Duodenal mucosa (tissue), 2 donors: ENCODE measurements around the gene AAK1.
"Not testable (repeated sequence)": the region's sequence is repeated elsewhere in the genome, so short reads cannot be mapped to it uniquely, and the experiment has no call there.

Experiments
- H3K27ac ChIP-seq: one replicate; pipeline ENCODE4 v1.7.0; 2013; ENCODE audit warnings: low read depth, low read length
- H3K27me3 ChIP-seq, 2 donors: one replicate each; pipeline ENCODE4 v1.7.0; 2013; ENCODE audit warnings: low read length in 2 of 2, control low read depth in 1 of 2; ENCODE audit not compliant: insufficient read depth in 2 of 2, control insufficient read depth in 1 of 2
- H3K36me3 ChIP-seq, 2 donors: one replicate each; pipeline ENCODE4 v1.7.0; 2013; ENCODE audit warnings: low read length in 2 of 2, control low read depth in 1 of 2; ENCODE audit not compliant: insufficient read depth in 2 of 2, control insufficient read depth in 1 of 2
- H3K4me1 ChIP-seq, 2 donors: one replicate each; pipeline ENCODE4 v1.7.0; 2013; ENCODE audit warnings: low read length in 2 of 2, control low read depth in 1 of 2; ENCODE audit not compliant: insufficient read depth in 2 of 2, control insufficient read depth in 1 of 2
- H3K4me3 ChIP-seq, 2 donors: one replicate each; pipeline ENCODE4 v1.7.0; 2013; ENCODE audit warnings: low read length in 2 of 2, low read depth in 1 of 2
- H3K9ac ChIP-seq, 2 donors: one replicate each; pipeline ENCODE4 v1.7.0; 2013; ENCODE audit warnings: low read length in 2 of 2, low read depth in 1 of 2
- H3K9me3 ChIP-seq, 2 donors: one replicate each; pipeline ENCODE4 v1.7.0; 2013; ENCODE audit warnings: low read length in 2 of 2, control low read depth in 1 of 2; ENCODE audit not compliant: control insufficient read depth in 1 of 2

The AAK1 gene

GRCh38 chr2:69620870-69621269 lies 22.7 kb downstream of the AAK1 start:
- Histone ChIP-seq H3K36me3 (no peaks in the 10 kb centered on the region), H3K9ac (no peak overlapping the region), H3K27me3 (no peaks in the 10 kb centered on the region), H3K4me1 (peaks cover 33 to 36% of the 10 kb centered on the region in 2 donors), H3K4me3 (no peak overlapping the region), H3K27ac (no peak overlapping the region), H3K9me3 (no peaks in the 10 kb centered on the region)

DNA sequence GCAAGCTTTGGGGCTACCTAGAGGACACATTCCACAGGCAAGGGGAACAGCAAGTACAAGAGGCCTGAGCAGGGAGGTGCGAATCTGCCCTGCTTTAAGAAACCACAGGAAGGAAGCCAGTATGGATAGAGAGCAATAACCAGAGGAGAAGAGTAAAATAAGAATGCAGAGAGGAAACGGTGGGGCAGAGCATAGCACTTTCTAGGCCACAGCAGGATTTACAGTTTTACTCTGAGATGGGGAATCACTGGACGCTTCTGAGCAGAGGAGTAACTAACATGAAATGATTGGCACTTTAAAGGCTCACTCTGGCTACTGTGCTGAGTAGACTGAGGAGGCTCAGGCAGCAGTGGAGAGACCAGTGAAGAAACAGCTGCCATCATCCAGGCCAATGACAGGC lies 23.8 kb downstream of the AAK1 start:
- Histone ChIP-seq H3K36me3 (no peaks in the 10 kb centered on the region), H3K27me3 (no peaks in the 10 kb centered on the region), H3K4me3 (no peak overlapping the region), H3K9ac (no peak overlapping the region), H3K4me1 (peaks cover 21 to 24% of the 10 kb centered on the region in 2 donors), H3K9me3 (no peaks in the 10 kb centered on the region), H3K27ac (no peak overlapping the region)

- no peak overlapping the region for H3K27ac ChIP-seq
- H3K4me1 ChIP-seq, result peaks cover 10 to 21% of the 10 kb centered on the region in 2 donors
- H3K4me3 ChIP-seq, result no peak overlapping the region
- no peaks in the 10 kb centered on the region for H3K36me3 ChIP-seq
- H3K9ac ChIP-seq, result no peak overlapping the region
- no peaks in the 10 kb centered on the region for H3K9me3 ChIP-seq
- H3K27me3 ChIP-seq, result no peaks in the 10 kb centered on the region
Observed at GRCh38 chr2:69618362-69618761, 25.2 kb downstream of the AAK1 start.

GRCh38 chr2:69617744-69618143 lies 25.8 kb downstream of the AAK1 start:
- Histone ChIP-seq H3K27ac (no peak overlapping the region), H3K9ac (no peak overlapping the region), H3K27me3 (no peaks in the 10 kb centered on the region), H3K4me1 (peaks cover 10 to 21% of the 10 kb centered on the region in 2 donors), H3K36me3 (no peaks in the 10 kb centered on the region), H3K4me3 (no peak overlapping the region), H3K9me3 (no peaks in the 10 kb centered on the region)

DNA sequence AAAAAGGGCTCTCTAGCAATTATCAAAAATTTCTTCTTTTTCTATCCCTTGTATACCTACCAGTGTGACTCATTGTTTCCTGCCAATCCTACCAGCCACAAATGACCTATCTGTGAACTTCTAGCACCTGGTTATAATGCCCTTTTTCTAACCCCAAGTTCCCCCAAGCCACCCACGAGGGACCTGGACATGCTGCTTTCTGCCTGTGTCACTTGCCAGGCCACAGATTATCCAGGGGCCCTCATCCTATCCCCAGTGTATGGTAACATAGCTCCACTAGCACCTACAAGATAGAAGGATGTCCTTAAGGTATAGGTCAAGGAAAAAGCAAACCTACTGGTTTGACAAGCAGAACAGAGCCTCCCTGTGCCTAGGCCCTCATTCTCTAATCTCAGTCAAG lies 26.8 kb downstream of the AAK1 start:
- Histone ChIP-seq H3K9ac (no peak overlapping the region), H3K4me1 (peaks cover 10 to 21% of the 10 kb centered on the region in 2 donors), H3K36me3 (no peaks in the 10 kb centered on the region), H3K9me3 (no peaks in the 10 kb centered on the region), H3K27ac (no peak overlapping the region), H3K4me3 (no peak overlapping the region), H3K27me3 (no peaks in the 10 kb centered on the region)

DNA sequence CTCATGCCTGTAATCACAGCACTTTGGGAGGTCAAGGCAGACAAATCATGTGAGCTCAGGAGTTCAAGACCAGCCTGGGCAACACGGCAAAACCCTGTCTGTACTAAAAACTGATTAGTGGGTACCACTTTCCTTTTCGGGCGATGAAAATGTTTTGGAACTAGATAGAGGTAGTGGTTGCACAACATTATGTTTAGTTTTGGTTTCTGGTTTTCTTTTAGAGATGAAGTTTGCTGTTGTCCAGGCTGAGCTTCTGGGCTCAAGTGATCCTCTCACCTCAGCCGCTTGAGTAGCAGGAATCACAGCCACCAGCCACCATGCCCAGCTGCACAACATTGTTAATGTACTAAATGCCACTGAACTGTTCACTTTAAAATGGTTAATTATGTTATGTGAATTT lies 27.6 kb downstream of the AAK1 start:
- H3K27ac ChIP-seq, result no peak overlapping the region
- no peaks in the 10 kb centered on the region for H3K27me3 ChIP-seq
- H3K9me3 ChIP-seq, result no peaks in the 10 kb centered on the region
- no peak overlapping the region for H3K9ac ChIP-seq
- H3K36me3 ChIP-seq, result no peaks in the 10 kb centered on the region
- H3K4me3 ChIP-seq, result no peak overlapping the region
- H3K4me1 ChIP-seq, result peaks cover 10 to 21% of the 10 kb centered on the region in 2 donors

DNA sequence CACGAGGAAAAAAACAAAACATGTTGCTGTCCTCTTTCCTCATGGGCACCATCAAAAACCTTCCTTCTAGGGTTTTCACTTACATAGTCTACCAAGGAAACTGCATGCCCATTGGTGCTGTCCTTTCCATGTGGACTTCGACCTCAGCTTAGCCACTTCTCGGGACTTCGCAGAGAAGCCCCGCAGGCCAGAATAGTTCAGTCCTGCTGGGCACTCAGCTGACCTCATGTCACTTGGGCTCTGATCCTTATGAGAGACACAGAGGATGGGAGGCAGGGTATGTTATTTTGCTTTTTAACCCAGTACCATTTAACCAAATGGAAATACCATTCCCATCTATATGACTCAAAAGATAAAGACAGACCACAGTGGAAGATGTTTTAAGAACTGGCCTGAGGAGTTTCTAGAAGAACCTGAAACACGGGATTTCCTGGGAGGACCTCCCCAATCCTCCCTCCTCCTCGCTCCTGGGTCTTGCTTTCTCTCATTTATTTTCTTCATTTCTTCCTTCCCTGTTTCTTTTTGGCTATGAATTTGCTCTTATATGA lies 28.4 kb downstream of the AAK1 start:
- H3K4me3 ChIP-seq, result no peak overlapping the region
- H3K4me1 ChIP-seq, result peaks cover 10 to 21% of the 10 kb centered on the region in 2 donors
- no peaks in the 10 kb centered on the region for H3K9me3 ChIP-seq
- no peaks in the 10 kb centered on the region for H3K27me3 ChIP-seq
- no peaks in the 10 kb centered on the region for H3K36me3 ChIP-seq
- H3K9ac ChIP-seq, result no peak overlapping the region
- no peak overlapping the region for H3K27ac ChIP-seq

DNA sequence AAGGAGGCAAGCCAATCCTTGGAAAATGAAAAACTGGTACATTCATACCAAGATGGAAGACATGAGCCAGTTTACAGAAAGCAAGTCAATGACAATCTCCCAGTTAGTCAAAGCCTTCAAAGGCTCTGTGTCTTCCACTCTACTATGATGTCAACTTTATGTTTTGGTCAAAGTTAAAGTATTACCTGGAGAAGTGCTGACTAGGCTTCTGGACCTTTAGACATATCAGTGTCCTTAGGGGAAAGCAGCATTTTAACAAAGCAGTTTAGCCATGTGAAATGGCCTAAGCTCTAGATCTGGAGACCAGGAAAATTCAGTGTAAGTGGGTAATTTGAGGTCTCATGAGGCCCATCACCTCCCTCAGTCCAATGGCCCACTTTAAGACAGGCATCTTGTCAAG lies 30.8 kb downstream of the AAK1 start:
- Histone ChIP-seq H3K4me3 (no peak overlapping the region), H3K36me3 (no peaks in the 10 kb centered on the region), H3K9ac (no peak overlapping the region), H3K4me1 (peaks cover 0 to 8% of the 10 kb centered on the region in 2 donors), H3K27ac (no peak overlapping the region), H3K9me3 (no peaks in the 10 kb centered on the region), H3K27me3 (no peaks in the 10 kb centered on the region)

GRCh38 chr2:69612200-69612599 lies 31.3 kb downstream of the AAK1 start:
- no peaks in the 10 kb centered on the region for H3K27me3 ChIP-seq
- no peaks in the 10 kb centered on the region for H3K9me3 ChIP-seq
- no peaks in the 10 kb centered on the region for H3K36me3 ChIP-seq
- peaks cover 0 to 8% of the 10 kb centered on the region in 2 donors for H3K4me1 ChIP-seq
- no peak overlapping the region for H3K9ac ChIP-seq
- no peak overlapping the region for H3K4me3 ChIP-seq
- H3K27ac ChIP-seq, result no peak overlapping the region

DNA sequence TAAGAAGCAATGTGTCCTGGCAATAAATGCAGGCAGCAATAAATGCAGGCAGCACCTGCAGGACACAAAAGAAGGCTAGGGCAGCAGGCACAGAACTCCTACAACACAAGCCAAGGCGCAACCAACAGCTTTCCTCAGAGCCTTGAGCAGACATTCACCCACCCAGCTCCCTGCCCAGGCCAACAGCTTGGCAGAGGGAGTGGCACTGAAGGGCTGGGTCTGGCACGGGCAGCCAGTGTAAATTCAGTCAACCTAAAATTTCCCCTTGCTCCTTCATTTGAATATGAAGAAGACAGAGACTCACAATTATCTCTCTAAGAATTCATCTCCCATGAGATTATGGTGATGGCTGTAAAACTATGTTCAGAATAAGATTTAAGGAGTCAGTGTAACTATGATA lies 35.4 kb downstream of the AAK1 start:
- H3K9ac ChIP-seq, result no peak overlapping the region
- peaks cover 0 to 2% of the 10 kb centered on the region in 2 donors for H3K4me1 ChIP-seq
- no peaks in the 10 kb centered on the region for H3K27me3 ChIP-seq
- no peaks in the 10 kb centered on the region for H3K9me3 ChIP-seq
- H3K4me3 ChIP-seq, result no peak overlapping the region
- H3K36me3 ChIP-seq, result no peaks in the 10 kb centered on the region
- no peak overlapping the region for H3K27ac ChIP-seq

GRCh38 chr2:69606771-69607170 lies 36.8 kb downstream of the AAK1 start:
- H3K4me3 ChIP-seq, H3K27me3 ChIP-seq, H3K9ac ChIP-seq, H3K4me1 ChIP-seq, H3K9me3 ChIP-seq, H3K36me3 ChIP-seq, H3K27ac ChIP-seq: not testable (repeated sequence)
